IMR-90 (cell line): ENCODE measurements around the gene UTP4. TPM values are rescaled to one million over a fixed set of nuclear protein-coding genes. Genes with fewer than 3 reads are reported as not detected.

Experiments
- FOS ChIP-seq: fragments of 150-350 bp; IDR thresholded peaks from 2 replicates; pipeline ENCODE4 v1.6.1; 2016; ENCODE audit warnings: low read depth, low read length
- MXI1 ChIP-seq: IDR thresholded peaks from 2 replicates; pipeline ENCODE4 v1.6.1; 2012; ENCODE audit warnings: low read depth, mild to moderate bottlenecking, low read length, moderate library complexity, borderline replicate concordance
- NFE2L2 ChIP-seq: fragments of 150-350 bp; IDR thresholded peaks from 2 replicates; pipeline ENCODE4 v1.6.1; 2016; ENCODE audit warnings: low read depth, mild to moderate bottlenecking, low read length
- polyA plus RNA-seq, 3 experiments: library from polyadenylated mRNA; depleted of rRNA; stranded (reverse); fragments of >200 nt; gene quantifications; 2 replicates each; pipeline ENCODE4 v1.2.3, GENCODE V29; 2012; ENCODE audit warnings: low replicate concordance in 1 of 3
- total RNA-seq: library from RNA; depleted of rRNA; stranded (reverse); fragments of >200 nt; gene quantifications from 2 replicates; pipeline ENCODE4 v1.2.3, GENCODE V29; 2012
- TF ChIP-seq, protein P1 (sequence below): fragments of 150-350 bp; IDR thresholded peaks from 2 replicates; pipeline ENCODE4 v1.6.1; 2016; ENCODE audit warnings: low read depth, mild to moderate bottlenecking, low read length, moderate library complexity, borderline replicate concordance

The UTP4 gene
- total and polyA plus RNA-seq, 2 of the 4 experiments (the other 2 are of a cell fraction) = 32.1 to 61.8 TPM

DNA sequence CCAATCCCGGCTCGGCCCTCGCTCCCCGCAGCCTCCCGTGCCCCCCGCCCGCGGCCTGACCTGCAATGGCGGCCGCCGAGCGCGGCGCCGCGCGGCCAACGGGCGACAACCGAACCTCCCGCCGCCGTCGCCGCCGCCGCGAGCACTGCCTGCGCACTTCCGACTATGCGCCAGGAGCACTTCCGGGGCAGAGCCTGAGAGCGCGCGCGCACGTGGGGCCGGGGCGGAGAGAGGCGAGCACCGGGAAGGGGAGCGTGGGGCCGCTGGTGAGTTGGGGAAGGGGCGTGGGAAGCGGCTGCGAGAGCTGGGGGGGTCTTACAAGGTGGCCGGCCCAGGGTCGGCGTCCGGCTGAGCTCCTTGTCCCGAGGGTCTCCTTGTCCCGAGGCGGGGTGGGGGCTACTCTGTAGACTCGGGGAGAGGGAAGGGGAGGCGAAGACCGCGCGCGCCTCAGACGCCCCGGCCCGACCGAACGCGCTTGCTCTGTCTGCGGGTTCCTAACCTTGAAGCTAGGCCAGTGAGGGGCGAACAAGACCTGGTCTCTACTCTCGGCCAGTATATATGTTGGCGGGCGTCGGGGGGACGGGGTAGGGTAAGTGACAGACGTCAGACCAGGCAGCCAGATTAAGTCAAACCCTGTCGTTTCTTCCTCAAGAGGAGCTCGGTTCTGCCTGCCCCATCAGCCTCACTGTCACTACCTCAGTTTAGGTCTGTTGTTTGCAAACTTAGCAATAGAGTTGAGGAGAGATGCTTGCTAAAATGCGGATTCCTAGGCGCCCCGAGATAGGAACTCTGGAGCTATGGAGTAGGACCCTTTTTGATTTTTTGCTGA, at the start of gene UTP4, which contains the start of gene CHTF8 (continued):
- TF ChIP-seq, protein P1, sequence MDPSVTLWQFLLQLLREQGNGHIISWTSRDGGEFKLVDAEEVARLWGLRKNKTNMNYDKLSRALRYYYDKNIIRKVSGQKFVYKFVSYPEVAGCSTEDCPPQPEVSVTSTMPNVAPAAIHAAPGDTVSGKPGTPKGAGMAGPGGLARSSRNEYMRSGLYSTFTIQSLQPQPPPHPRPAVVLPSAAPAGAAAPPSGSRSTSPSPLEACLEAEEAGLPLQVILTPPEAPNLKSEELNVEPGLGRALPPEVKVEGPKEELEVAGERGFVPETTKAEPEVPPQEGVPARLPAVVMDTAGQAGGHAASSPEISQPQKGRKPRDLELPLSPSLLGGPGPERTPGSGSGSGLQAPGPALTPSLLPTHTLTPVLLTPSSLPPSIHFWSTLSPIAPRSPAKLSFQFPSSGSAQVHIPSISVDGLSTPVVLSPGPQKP = no peak
- TF ChIP-seq NFE2L2 (no peak), FOS (0 out of 2 replicates have a peak, but pooled peaks have one; percentile 4), MXI1 (peak; percentile 100)
